SU-DHL-6 (cell line): ENCODE data around the gene ST3GAL3.

Experiments used
- CTCF ChIP-seq: fragments of 200-600 bp; sonication (generic); IDR thresholded peaks from one replicate; pipeline ENCODE4 v1.5.1; 2017; ENCODE audit warnings: antibody characterized with exemption, mild to moderate bottlenecking, low read length, moderate library complexity; ENCODE audit not compliant: insufficient read depth, poor library complexity, severe bottlenecking
- EZH2phosphoT487 ChIP-seq: fragments of 200-600 bp; sonication (generic), shearing (Covaris generic); conservative IDR thresholded peaks from 2 replicates; pipeline ENCODE4 v1.6.1; 2018; ENCODE audit warnings: mild to moderate bottlenecking, antibody characterized with exemption, low read length, moderate library complexity, mixed read lengths

GRCh38 chr1:43832998-43833397, 125.7 kb downstream of the ST3GAL3 start:
- TF ChIP-seq CTCF (no peak), EZH2phosphoT487 (no peak)
